ENCODE results near the gene TBL3.

GRCh38 chr16:2025251-2025650 is 53.4 kb downstream of the TBL3 start:
- TF ChIP-seq POLR2A (IDR thresholded peaks at IDR 0.05) (no peak), CTCF (IDR thresholded peaks at IDR 0.05) (no peak)
